ENCODE data around the gene PICALM. TPM values are rescaled to one million over a fixed set of nuclear protein-coding genes. Genes with fewer than 3 reads are reported as not detected.

The PICALM gene
- total and polyA plus RNA-seq, 2 donors (not counting 3 experiments of a cell fraction or from before 2014, with no cell fraction given) = 181 to 202 TPM

DNA sequence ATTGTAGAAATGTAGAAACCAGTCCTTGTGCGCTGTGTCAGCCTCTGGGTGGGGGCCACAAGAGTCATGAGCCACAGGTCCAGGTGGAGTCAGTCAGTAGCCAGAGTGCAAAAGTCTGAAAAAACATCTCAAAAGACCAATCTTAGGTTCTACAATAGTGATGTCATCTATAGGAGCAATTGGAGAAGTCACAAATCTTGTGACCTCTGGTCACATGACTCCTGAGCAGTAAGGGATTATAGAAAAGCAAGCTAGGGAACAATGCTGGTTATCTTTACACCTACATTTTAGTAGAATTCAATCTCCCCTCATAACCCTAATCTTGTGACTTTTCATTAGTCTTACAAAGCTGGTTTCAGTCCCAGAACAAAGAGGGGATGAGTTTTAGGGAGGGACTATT, 131.0 kb downstream of the PICALM start:
- no peaks in the 10 kb centered on the region for H3K36me3 ChIP-seq (ENCODE audit: control insufficient read depth in 2 of 2, extremely low read depth in 1 of 2, insufficient read depth in 2 of 2, low read length in 2 of 2)
- BruUV-seq (replicated peaks) = no TSS peak
- no peak overlapping the region for H3K4me3 ChIP-seq (replicated peaks in 1 of 3; ENCODE audit: insufficient read depth in 1 of 3, low read depth in 1 of 3, low read length in 3 of 3)
- TF ChIP-seq FOS (IDR thresholded peaks at IDR 0.05; ENCODE audit: borderline replicate concordance, insufficient read depth, low read length) (no peak), GATA2 (IDR thresholded peaks at IDR 0.05; ENCODE audit: insufficient read depth, insufficient read length, low read depth, low read length) (no peak), POLR2A (IDR thresholded peaks at IDR 0.05; ENCODE audit: low read depth, low read length) (no peak), MYC (IDR thresholded peaks at IDR 0.05; ENCODE audit: low read depth, low read length) (no peak)
- TF ChIP-seq, protein P1, sequence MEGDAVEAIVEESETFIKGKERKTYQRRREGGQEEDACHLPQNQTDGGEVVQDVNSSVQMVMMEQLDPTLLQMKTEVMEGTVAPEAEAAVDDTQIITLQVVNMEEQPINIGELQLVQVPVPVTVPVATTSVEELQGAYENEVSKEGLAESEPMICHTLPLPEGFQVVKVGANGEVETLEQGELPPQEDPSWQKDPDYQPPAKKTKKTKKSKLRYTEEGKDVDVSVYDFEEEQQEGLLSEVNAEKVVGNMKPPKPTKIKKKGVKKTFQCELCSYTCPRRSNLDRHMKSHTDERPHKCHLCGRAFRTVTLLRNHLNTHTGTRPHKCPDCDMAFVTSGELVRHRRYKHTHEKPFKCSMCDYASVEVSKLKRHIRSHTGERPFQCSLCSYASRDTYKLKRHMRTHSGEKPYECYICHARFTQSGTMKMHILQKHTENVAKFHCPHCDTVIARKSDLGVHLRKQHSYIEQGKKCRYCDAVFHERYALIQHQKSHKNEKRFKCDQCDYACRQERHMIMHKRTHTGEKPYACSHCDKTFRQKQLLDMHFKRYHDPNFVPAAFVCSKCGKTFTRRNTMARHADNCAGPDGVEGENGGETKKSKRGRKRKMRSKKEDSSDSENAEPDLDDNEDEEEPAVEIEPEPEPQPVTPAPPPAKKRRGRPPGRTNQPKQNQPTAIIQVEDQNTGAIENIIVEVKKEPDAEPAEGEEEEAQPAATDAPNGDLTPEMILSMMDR (IDR thresholded peaks at IDR 0.05; ENCODE audit: extremely low read depth in 1 of 2, insufficient read depth in 1 of 2, low read depth in 1 of 2, low read length in 2 of 2) = no peak
- dilution Hi-C loops (cut with MboI; ENCODE audit: extremely low pct_ligation_motif_present, low sequenced_read_pairs) (no loop called here), intact Hi-C loops (cut with micrococcal nuclease) (no loop called here)
- no peaks in the 10 kb centered on the region for H3K4me1 ChIP-seq (ENCODE audit: control insufficient read depth, extremely low read depth, insufficient read depth, low read length)
- no peaks in the 10 kb centered on the region for H3K79me2 ChIP-seq (ENCODE audit: control insufficient read depth, insufficient read depth, low read length)
- FAIRE-seq = no peak
- POLR2A ChIA-PET = no interaction called here
- no peak overlapping the region for H3K4me2 ChIP-seq (ENCODE audit: insufficient read depth, low read length)
- no peaks in the 10 kb centered on the region for H4K20me1 ChIP-seq (replicated peaks; ENCODE audit: control insufficient read depth, extremely low read depth, insufficient read depth, low read length)
- no peak overlapping the region for H3K9ac ChIP-seq (replicated peaks; ENCODE audit: extremely low read depth, insufficient read depth, low read length)
- H3K9me1 ChIP-seq (replicated peaks; ENCODE audit: control insufficient read depth, extremely low read depth, insufficient read depth, low read length) = no peaks in the 10 kb centered on the region
- DNase-seq (ENCODE audit: low read depth, low spot score) = no peak
- no peaks in the 10 kb centered on the region for H3K9me3 ChIP-seq (replicated peaks; ENCODE audit: control insufficient read depth, insufficient read depth, low read length)
- CTCF ChIA-PET = interaction anchor here (1.0 kb wide), 1 partner anchor 280 kb away, joined by 4 read pairs; no protein-coding TSS in a partner anchor
- H2AFZ ChIP-seq (ENCODE audit: low read depth, low read length) = no peak overlapping the region
- no peak overlapping the region for H3K27ac ChIP-seq (ENCODE audit: insufficient read depth, low read depth, low read length)
- H3K27me3 ChIP-seq (ENCODE audit: control insufficient read depth in 2 of 2, insufficient read depth in 2 of 2, low read length in 2 of 2) = no peaks in the 10 kb centered on the region

DNA sequence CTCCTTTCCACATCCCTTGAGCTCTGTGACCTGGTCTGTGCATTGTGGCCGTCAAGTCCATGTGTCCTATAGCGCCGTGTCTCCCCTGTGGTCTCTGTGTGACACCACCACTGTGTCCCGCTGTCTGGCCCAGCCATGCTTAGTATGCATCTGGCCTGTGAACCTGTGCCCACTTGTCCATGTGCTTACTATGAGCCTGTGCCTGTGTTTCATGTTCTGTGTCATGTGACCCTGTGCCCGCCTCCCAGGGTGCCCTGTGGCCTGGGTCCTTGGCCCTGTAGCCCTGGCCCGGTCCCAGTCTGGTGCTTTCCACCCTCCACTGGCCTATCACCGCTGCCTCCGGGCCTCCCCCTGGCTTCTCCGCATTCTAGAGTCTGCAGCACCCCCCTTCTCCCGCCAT, 133.1 kb downstream of the PICALM start:
- FAIRE-seq = no peak
- H3K79me2 ChIP-seq (ENCODE audit: control insufficient read depth, insufficient read depth, low read length) = no peaks in the 10 kb centered on the region
- H3K27ac ChIP-seq (ENCODE audit: insufficient read depth, low read depth, low read length) = no peak overlapping the region
- no peaks in the 10 kb centered on the region for H3K27me3 ChIP-seq (ENCODE audit: control insufficient read depth in 2 of 2, insufficient read depth in 2 of 2, low read length in 2 of 2)
- no peak for DNase-seq (ENCODE audit: low read depth, low spot score)
- no peaks in the 10 kb centered on the region for H3K9me1 ChIP-seq (replicated peaks; ENCODE audit: control insufficient read depth, extremely low read depth, insufficient read depth, low read length)
- BruUV-seq (replicated peaks) = no TSS peak
- dilution Hi-C loops (cut with MboI; ENCODE audit: extremely low pct_ligation_motif_present, low sequenced_read_pairs) = no loop called here
- ChIA-PET CTCF (no interaction called here), POLR2A (no interaction called here)
- no peak overlapping the region for H3K4me2 ChIP-seq (ENCODE audit: insufficient read depth, low read length)
- H3K9me3 ChIP-seq (replicated peaks; ENCODE audit: control insufficient read depth, insufficient read depth, low read length) = no peaks in the 10 kb centered on the region
- TF ChIP-seq FOS (IDR thresholded peaks at IDR 0.05; ENCODE audit: borderline replicate concordance, insufficient read depth, low read length) (no peak), POLR2A (IDR thresholded peaks at IDR 0.05; ENCODE audit: low read depth, low read length) (no peak), MYC (IDR thresholded peaks at IDR 0.05; ENCODE audit: low read depth, low read length) (no peak), GATA2 (IDR thresholded peaks at IDR 0.05; ENCODE audit: insufficient read depth, insufficient read length, low read depth, low read length) (no peak), EZH2 (IDR thresholded peaks at IDR 0.05; ENCODE audit: borderline replicate concordance, low read depth, low read length, severe bottlenecking) (no peak)
- TF ChIP-seq, protein P1 (IDR thresholded peaks at IDR 0.05; ENCODE audit: extremely low read depth in 1 of 2, insufficient read depth in 1 of 2, low read depth in 1 of 2, low read length in 2 of 2) = no peak
- TF ChIP-seq, protein P2, sequence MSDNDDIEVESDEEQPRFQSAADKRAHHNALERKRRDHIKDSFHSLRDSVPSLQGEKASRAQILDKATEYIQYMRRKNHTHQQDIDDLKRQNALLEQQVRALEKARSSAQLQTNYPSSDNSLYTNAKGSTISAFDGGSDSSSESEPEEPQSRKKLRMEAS (IDR thresholded peaks at IDR 0.05; ENCODE audit: insufficient read depth, insufficient read length) = no peak
- H3K36me3 ChIP-seq (ENCODE audit: control insufficient read depth in 2 of 2, extremely low read depth in 1 of 2, insufficient read depth in 2 of 2, low read length in 2 of 2) = no peaks in the 10 kb centered on the region
- no peak overlapping the region for H3K4me3 ChIP-seq (replicated peaks in 1 of 3; ENCODE audit: insufficient read depth in 1 of 3, low read depth in 1 of 3, low read length in 3 of 3)
- intact Hi-C loops (cut with micrococcal nuclease) = no loop called here
- no peaks in the 10 kb centered on the region for H4K20me1 ChIP-seq (replicated peaks; ENCODE audit: control insufficient read depth, extremely low read depth, insufficient read depth, low read length)
- H3K9ac ChIP-seq (replicated peaks; ENCODE audit: extremely low read depth, insufficient read depth, low read length) = no peak overlapping the region
- H2AFZ ChIP-seq (ENCODE audit: low read depth, low read length) = no peak overlapping the region
- no peaks in the 10 kb centered on the region for H3K4me1 ChIP-seq (ENCODE audit: control insufficient read depth, extremely low read depth, insufficient read depth, low read length)

Measured in endothelial cell of umbilical vein (primary cell).